K562 (cell line): ENCODE results near the gene FAM90A1. TPM values are rescaled to one million over a fixed set of nuclear protein-coding genes. Genes with fewer than 3 reads are reported as not detected.
"Not testable (repeated sequence)": the region's sequence is repeated elsewhere in the genome, so short reads cannot be mapped to it uniquely, and the experiment has no call there.

Experiments used
- ATAC-seq: fragments of 200-7000 bp; cut with Tn5 transposase; 3 replicates; pipeline ENCODE4 v1.9.1; 2020; ENCODE audit warnings: moderate library complexity
- BruUV-seq: library from RNA; stranded (reverse); fragments of 400-500 nt; replicated peaks from 2 replicates; lab custom pipeline; 2021; lab: Mats Ljungman, UMichigan
- CTCF ChIA-PET: fragments of 300-600 bp; formaldehyde crosslinking; extraction: SDS; loops from one replicate; lab custom pipeline; 2021; ENCODE audit warnings: low intra/inter-chr PET ratio; lab: Yijun Ruan, JAX
- POLR2A ChIA-PET: fragments of 300-600, 350-650 bp; sonication (Branson Sonifier 250); formaldehyde crosslinking; extraction: SDS; loops from one replicate; lab custom pipeline; 2021; ENCODE audit warnings: antibody characterized with exemption, inconsistent platforms; lab: Yijun Ruan, JAX
- DNase-seq, 4 experiments: peaks; one replicate each; pipeline versions ENCODE4 v3.0.0 to v3.0.0-alpha.2; 2011 to 2018; ENCODE audit warnings: low spot score in 3 of 4, mixed read lengths in 3 of 4; ENCODE audit errors: extremely low read depth in 1 of 4
- FAIRE-seq: peaks from 2 replicates; lab custom pipeline; 2011; peaks lifted over from hg19 to GRCh38; lab: Jason Lieb, UNC
- H2AFZ ChIP-seq: 2 replicates; pipeline ENCODE4 v1.6.0; 2011; ENCODE audit warnings: low read depth, low read length, control low read depth, inconsistent platforms
- H3K27ac ChIP-seq: fragments of 200-600 bp; 3 replicates; pipeline ENCODE4 v1.8.0; 2011; ENCODE audit warnings: low read depth, mild to moderate bottlenecking, control low read depth, inconsistent platforms, low read length, moderate library complexity, mixed read lengths; ENCODE audit errors: extremely low read depth
- H3K27me3 ChIP-seq, 2 experiments: fragments of 300-600 bp in 1 of 2; 2 replicates in 1 of 2; 3 replicates in 1 of 2; pipeline versions ENCODE4 v1.6.0 to v1.8.0; 2011; ENCODE audit warnings: inconsistent platforms in 2 of 2, low read length in 2 of 2, mild to moderate bottlenecking in 1 of 2, mixed read lengths in 1 of 2, moderate library complexity in 1 of 2; ENCODE audit not compliant: control insufficient read depth in 2 of 2, insufficient read depth in 2 of 2
- H3K36me3 ChIP-seq: fragments of 300-600 bp; 3 replicates; pipeline ENCODE4 v1.8.0; 2011; ENCODE audit warnings: mild to moderate bottlenecking, low read length, inconsistent platforms; ENCODE audit not compliant: control insufficient read depth, insufficient read depth
- H3K4me1 ChIP-seq, 2 experiments: fragments of 200-600 bp in 1 of 2; replicated peaks in 1 of 2; 2 replicates in 1 of 2; 3 replicates in 1 of 2; pipeline versions ENCODE4 v1.5.1 to v1.8.0; 2011; ENCODE audit warnings: inconsistent platforms in 2 of 2, low read length in 2 of 2, mild to moderate bottlenecking in 1 of 2, mixed read lengths in 1 of 2, moderate library complexity in 1 of 2; ENCODE audit not compliant: control insufficient read depth in 2 of 2, insufficient read depth in 2 of 2
- H3K4me2 ChIP-seq: 2 replicates; pipeline ENCODE4 v1.6.1; 2011; ENCODE audit warnings: low read length, control low read depth, inconsistent platforms, mixed read lengths; ENCODE audit not compliant: insufficient read depth
- H3K4me3 ChIP-seq: fragments of 200-600 bp; sonication (generic), shearing (Covaris generic); 2 replicates; pipeline ENCODE4 v1.5.1; 2016; ENCODE audit warnings: control low read depth, inconsistent platforms
- H3K79me2 ChIP-seq: fragments of 200-600 bp; 3 replicates; pipeline ENCODE4 v1.8.0; 2011; ENCODE audit warnings: low read length, inconsistent platforms; ENCODE audit not compliant: control insufficient read depth, insufficient read depth
- H3K9ac ChIP-seq, 2 experiments: 2 replicates each; pipeline versions ENCODE4 v1.6.0 to v1.6.1; 2011; ENCODE audit warnings: low read depth in 2 of 2, low read length in 2 of 2, control low read depth in 1 of 2, inconsistent platforms in 1 of 2, mild to moderate bottlenecking in 1 of 2, mixed read lengths in 1 of 2; ENCODE audit not compliant: insufficient read depth in 1 of 2
- H3K9me1 ChIP-seq: one replicate; pipeline ENCODE4 v1.6.0; 2011; ENCODE audit warnings: inconsistent platforms, mild to moderate bottlenecking, low read length, moderate library complexity; ENCODE audit not compliant: control insufficient read depth, insufficient read depth
- H3K9me3 ChIP-seq: replicated peaks from 2 replicates; pipeline ENCODE4 v1.5.1; 2011; ENCODE audit warnings: low read depth, low read length, inconsistent platforms; ENCODE audit not compliant: control insufficient read depth, insufficient read depth
- H4K20me1 ChIP-seq: replicated peaks from 2 replicates; pipeline ENCODE4 v1.6.1; 2011; ENCODE audit warnings: low read length, inconsistent platforms, mixed read lengths; ENCODE audit not compliant: control insufficient read depth, insufficient read depth
- NFIC ChIP-seq: fragments of 450-650 bp; IDR thresholded peaks from 2 replicates; pipeline ENCODE4 v1.6.1; 2017; ENCODE audit warnings: mild to moderate bottlenecking, inconsistent platforms
- ZKSCAN1 ChIP-seq: fragments of 150-350 bp; IDR thresholded peaks from 2 replicates; pipeline ENCODE4 v1.6.1; 2016; ENCODE audit warnings: low read depth, low read length
- WGBS: fragments of 100-300 bp; shearing (Covaris generic); methylation state at CpG from one replicate; pipeline ENCODE4 v1.1.6; 2016; ENCODE audit warnings: low coverage, mixed read lengths; ENCODE audit not compliant: insufficient coverage; ENCODE audit errors: missing lambda C conversion rate; 5-methylcytosine and 5-hydroxymethylcytosine counted together
- in situ Hi-C: fragments of 300-500 bp; cut with MboI; formaldehyde crosslinking; loops from 4 replicates; pipeline ENCODE4 v1.15.0; 2018; ENCODE audit warnings: inconsistent platforms, mixed read lengths
- intact Hi-C: fragments of 100-400 bp; cut with micrococcal nuclease; formaldehyde crosslinking; loops from 2 replicates; pipeline ENCODE4 v1.14.2; 2022
- polyA plus RNA-seq, 8 experiments: library from polyadenylated mRNA; depleted of rRNA in 4 of 8; stranded (reverse) in 5 of 8; unstranded in 3 of 8; fragments of >200 nt; fragmentation: Nextera tagmentation in 2 of 8; fragmentation: Illumina TruSeq in 1 of 8; extraction: Ambion mirVana in 2 of 8; extraction: Trizol in 1 of 8; gene quantifications; 2 replicates each; pipeline versions ENCODE4 v1.2.1 to v1.2.3, GENCODE V29; 2011 to 2014; ENCODE audit warnings: inconsistent platforms in 1 of 8, missing spikeins in 1 of 8
- total RNA-seq, 7 experiments: library from RNA; depleted of rRNA in 6 of 7; stranded (reverse); fragments of >200 nt in 6 of 7; fragmentation: Illumina TruSeq in 2 of 7; extraction: Trizol in 2 of 7; gene quantifications; 2 replicates each; pipeline versions ENCODE4 v1.2.1 to v1.2.3, GENCODE V29; 2011 to 2021; ENCODE audit warnings: low replicate concordance in 1 of 7

The FAM90A1 gene
- total and polyA plus RNA-seq, 9 of the 15 experiments (the other 6 are each of a cell fraction or from before 2014, with no cell fraction given) = 0.01 to 0.16 (median 0.04) TPM; not detected in 4

- H3K4me2 ChIP-seq, H3K9ac ChIP-seq, H3K4me1 ChIP-seq, H3K79me2 ChIP-seq, H4K20me1 ChIP-seq, POLR2A ChIA-PET, CTCF ChIA-PET, ATAC-seq, DNase-seq, FAIRE-seq, intact Hi-C loops, H3K9me3 ChIP-seq, H2AFZ ChIP-seq, H3K9me1 ChIP-seq, H3K27me3 ChIP-seq, H3K4me3 ChIP-seq, H3K36me3 ChIP-seq, in situ Hi-C loops, BruUV-seq, H3K27ac ChIP-seq: not testable (repeated sequence)
- TF ChIP-seq NFIC = 0 out of 2 replicates have a peak, but pooled peaks have one; percentile 12
- 0 out of 2 replicates have a peak, but pooled peaks have one; percentile 42 for TF ChIP-seq ZKSCAN1
- WGBS = 72% methylated on average over 10 of the region's 20 CpGs
Observed at GRCh38 chr12:8233935-8234495, 6.6 kb upstream of the FAM90A1 start.

- H3K27me3 ChIP-seq, H3K79me2 ChIP-seq, H3K9me1 ChIP-seq, H3K4me2 ChIP-seq, BruUV-seq, POLR2A ChIA-PET, H3K4me3 ChIP-seq, H3K27ac ChIP-seq, H3K9me3 ChIP-seq, FAIRE-seq, H3K9ac ChIP-seq, H2AFZ ChIP-seq, CTCF ChIA-PET, in situ Hi-C loops, H4K20me1 ChIP-seq, DNase-seq, H3K4me1 ChIP-seq, ATAC-seq, H3K36me3 ChIP-seq, intact Hi-C loops: not testable (repeated sequence)
- WGBS = 80% methylated on average over 14 of the region's 14 CpGs
Observed at GRCh38 chr12:8233300-8233855, 6.0 kb upstream of the FAM90A1 start.
